Testis (tissue), 3 donors: ENCODE results near the gene DZIP1L. TPM values are rescaled to one million over a fixed set of nuclear protein-coding genes. Genes with fewer than 3 reads are reported as not detected.

Experiments used
- DNase-seq: peaks from one replicate; pipeline ENCODE4 v3.0.0-alpha.2; 2019
- H3K27ac ChIP-seq, 2 donors: fragments of 200-600 bp; sonication (generic); one replicate each; pipeline ENCODE4 v1.5.1; 2019
- H3K27me3 ChIP-seq: fragments of 200-600 bp; sonication (generic); one replicate; pipeline ENCODE4 v1.5.1; 2019
- H3K36me3 ChIP-seq: fragments of 200-600 bp; sonication (generic); one replicate; pipeline ENCODE4 v1.5.1; 2017; ENCODE audit warnings: low read depth; ENCODE audit errors: missing control alignments
- H3K4me1 ChIP-seq: fragments of 200-600 bp; sonication (generic); one replicate; pipeline ENCODE4 v1.5.1; 2019
- H3K4me3 ChIP-seq, 2 donors: fragments of 200-600 bp; sonication (generic); one replicate each; pipeline ENCODE4 v1.5.1; 2017 to 2019
- H3K9me3 ChIP-seq: fragments of 200-600 bp; sonication (generic); one replicate; pipeline ENCODE4 v1.5.1; 2017
- CTCF ChIP-seq, 3 experiments: fragments of 450-650 bp in 2 of 3; fragments of 200-600 bp in 1 of 3; sonication (generic) in 1 of 3; IDR thresholded peaks; one replicate each; pipeline ENCODE4 v1.5.1; 2016 to 2019; ENCODE audit warnings: antibody characterized with exemption in 3 of 3, mild to moderate bottlenecking in 2 of 3, moderate library complexity in 1 of 3
- POLR2A ChIP-seq: fragments of 450-650 bp; IDR thresholded peaks from one replicate; pipeline ENCODE4 v1.6.1; 2017; ENCODE audit warnings: antibody characterized with exemption, mild to moderate bottlenecking, moderate library complexity
- WGBS, 2 donors: methylation state at CpG; one replicate each; pipeline ENCODE4 v1.1.5; 2018; 5-methylcytosine and 5-hydroxymethylcytosine counted together
- intact Hi-C: fragments of 100-400 bp; cut with DNase I; formaldehyde crosslinking; loops from one replicate; pipeline ENCODE4 v1.15.1; 2023; ENCODE audit warnings: low total_unique reads
- polyA plus RNA-seq: library from polyadenylated mRNA; stranded (reverse); fragments of 350-450 nt; fragmentation: Illumina TruSeq; extraction: RNeasy Lipid Tissue Mini Kit (QIAGEN cat#74804); gene quantifications from one replicate; pipeline ENCODE4 v1.2.3, GENCODE V29; 2014; ENCODE audit warnings: low read depth, low replicate concordance; ENCODE audit not compliant: insufficient read depth
- total RNA-seq, 2 donors: library from RNA; depleted of rRNA; stranded (reverse); fragments of >200 nt; gene quantifications; one replicate each; pipeline ENCODE4 v1.2.3, GENCODE V29; 2016

DZIP1L gene
- total and polyA plus RNA-seq, 3 donors from 2014 or later, result 6.6 to 24.6 (median 22.1) TPM

DNA sequence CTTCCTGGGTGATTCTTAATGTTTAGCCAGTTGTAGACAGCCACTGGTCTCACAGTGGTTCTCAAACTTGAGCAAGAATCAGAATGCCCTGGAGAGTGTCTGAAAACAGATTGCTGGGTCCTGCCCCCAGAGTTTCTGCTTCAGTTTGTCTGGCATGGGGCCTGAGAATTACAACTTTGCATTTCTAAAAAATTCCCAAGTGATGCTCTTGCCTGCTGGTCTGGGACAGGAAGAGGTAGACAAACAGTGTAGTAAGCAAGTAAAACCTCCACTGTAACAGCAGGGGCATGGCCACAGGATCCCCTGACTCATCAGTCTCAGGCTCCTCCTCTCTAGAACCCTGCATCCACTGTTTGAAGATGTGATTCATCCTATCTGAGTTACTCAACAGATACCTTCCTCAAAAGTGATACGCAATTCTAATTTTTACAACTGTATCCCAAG lies 36.5 kb downstream of the DZIP1L start:
- intact Hi-C loops, result no loop called here
- WGBS, 2 donors, result 0 to 73% methylated on average over 1 of the region's 1 CpG

DNA sequence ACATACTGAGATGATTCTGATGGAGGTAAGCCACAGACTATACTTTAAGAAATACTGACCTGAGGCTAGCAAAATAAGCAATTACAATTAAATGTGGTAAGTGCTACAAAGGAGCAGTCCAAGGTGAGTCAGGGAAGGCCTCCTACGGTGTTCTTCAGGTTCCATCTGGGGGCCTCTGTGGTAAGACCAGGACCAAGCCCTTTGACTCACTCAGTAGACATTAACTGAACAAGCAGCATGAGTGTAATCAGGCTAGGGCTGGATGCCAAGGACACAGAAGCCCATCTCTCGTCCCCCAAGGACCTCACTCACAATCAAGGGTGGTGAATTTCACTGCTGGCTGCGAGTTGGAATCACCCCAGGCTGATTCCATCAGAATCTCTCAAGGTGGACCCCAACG lies 37.3 kb downstream of the DZIP1L start:
- no peaks in the 10 kb centered on the region for H3K9me3 ChIP-seq
- TF ChIP-seq POLR2A (no peak), CTCF (IDR thresholded peaks at IDR 0.05) (no peak)
- no peaks in the 10 kb centered on the region for H3K27me3 ChIP-seq
- DNase-seq, result no peak
- WGBS, 2 donors, result 67 to 81% methylated on average over 4 of the region's 4 CpGs
- H3K4me3 ChIP-seq, result no peak overlapping the region
- H3K4me1 ChIP-seq, result no peaks in the 10 kb centered on the region
- no peak overlapping the region for H3K27ac ChIP-seq
- intact Hi-C loops, result no loop called here
- H3K36me3 ChIP-seq, result no peaks in the 10 kb centered on the region

More for the DNA sequence above, 36.5 kb downstream of the DZIP1L start:
- no peak for DNase-seq
- no peaks in the 10 kb centered on the region for H3K4me1 ChIP-seq
- no peak overlapping the region for H3K4me3 ChIP-seq
- no peak overlapping the region for H3K27ac ChIP-seq
- no peaks in the 10 kb centered on the region for H3K27me3 ChIP-seq
- TF ChIP-seq POLR2A, result no peak
- no peak for TF ChIP-seq CTCF (IDR thresholded peaks at IDR 0.05)
- H3K9me3 ChIP-seq, result no peaks in the 10 kb centered on the region
- no peaks in the 10 kb centered on the region for H3K36me3 ChIP-seq

GRCh38 chr3:138072796-138073195 lies 42.6 kb downstream of the DZIP1L start:
- no peak overlapping the region for H3K4me3 ChIP-seq
- DNase-seq, result no peak
- WGBS, 2 donors, result 91 to 92% methylated on average over 2 to 8 of the region's 8 CpGs
- H3K4me1 ChIP-seq, result no peaks in the 10 kb centered on the region
- H3K27ac ChIP-seq, result no peak overlapping the region
- intact Hi-C loops, result loop anchor here (5.0 kb wide), 1 partner anchor 45 kb away; the partner anchor contains the start of gene DZIP1L
- H3K27me3 ChIP-seq, result no peaks in the 10 kb centered on the region
- TF ChIP-seq CTCF (IDR thresholded peaks at IDR 0.05), result no peak
- TF ChIP-seq POLR2A, result no peak
- H3K9me3 ChIP-seq, result no peaks in the 10 kb centered on the region
- H3K36me3 ChIP-seq, result no peaks in the 10 kb centered on the region

DNA sequence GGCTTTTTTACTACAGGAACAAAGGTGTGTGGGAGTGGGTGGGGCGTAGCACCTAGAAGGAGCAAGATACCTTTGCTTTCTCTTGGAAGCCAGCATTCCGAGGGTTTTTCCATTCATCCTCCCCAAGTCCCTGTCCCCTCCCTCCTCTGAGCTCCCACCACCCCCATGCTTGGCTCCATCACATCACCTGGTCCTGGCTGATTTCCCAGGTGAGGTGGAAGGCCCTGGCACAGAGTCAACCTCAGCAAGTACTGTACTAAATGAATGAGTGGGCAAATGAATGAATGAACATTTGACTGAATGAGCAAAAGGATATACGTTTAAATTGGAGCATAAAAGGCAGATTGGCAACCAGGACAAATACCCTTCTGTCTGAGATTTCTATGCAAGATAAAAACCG lies 45.4 kb downstream of the DZIP1L start:
- DNase-seq, result no peak
- Histone ChIP-seq H3K36me3 (no peaks in the 10 kb centered on the region), H3K27ac (no peak overlapping the region), H3K4me3 (no peak overlapping the region), H3K9me3 (no peaks in the 10 kb centered on the region), H3K27me3 (no peaks in the 10 kb centered on the region), H3K4me1 (no peaks in the 10 kb centered on the region)
- WGBS, 2 donors, result 87 to 88% methylated on average over 4 of the region's 4 CpGs
- intact Hi-C loops, result loop anchor here (5.0 kb wide), 1 partner anchor 47 kb away; the partner anchor contains the start of gene DZIP1L
- TF ChIP-seq POLR2A (no peak), CTCF (IDR thresholded peaks at IDR 0.05) (no peak)

GRCh38 chr3:138068579-138069174 lies 46.7 kb downstream of the DZIP1L start:
- intact Hi-C loops, result no loop called here
- no peaks in the 10 kb centered on the region for H3K36me3 ChIP-seq
- H3K27ac ChIP-seq, result no peak overlapping the region
- no peaks in the 10 kb centered on the region for H3K4me1 ChIP-seq
- no peaks in the 10 kb centered on the region for H3K27me3 ChIP-seq
- 38 to 50% methylated on average over 9 to 14 of the region's 14 CpGs for WGBS, 2 donors
- no peak overlapping the region for H3K4me3 ChIP-seq
- no peaks in the 10 kb centered on the region for H3K9me3 ChIP-seq
- DNase-seq, result peak; percentile 85
- TF ChIP-seq POLR2A, result no peak
- TF ChIP-seq CTCF (IDR thresholded peaks at IDR 0.05), result peak; percentile 82 to 95 (median 90)
